HepG2 (cell line): ENCODE measurements around the gene TALDO1. TPM values are rescaled to one million over a fixed set of nuclear protein-coding genes. Genes with fewer than 3 reads are reported as not detected.
A peak's percentile ranks its signal among the peaks of the same experiment; 100 is the strongest.

Experiments used
- AGO1 ChIP-seq: fragments of 200-400 bp; formaldehyde crosslinking; IDR thresholded peaks from 2 replicates; pipeline ENCODE4 v1.6.1; 2017; ENCODE audit warnings: mild to moderate bottlenecking, low read depth, low read length, moderate library complexity; ENCODE audit not compliant: poor library complexity, severe bottlenecking
- ARID4A ChIP-seq: sonication (generic); formaldehyde crosslinking; IDR thresholded peaks from 2 replicates; pipeline ENCODE4 v1.5.0; 2020; ENCODE audit warnings: mild to moderate bottlenecking, missing genetic modification reagents, borderline replicate concordance
- CENPX ChIP-seq: sonication (generic); formaldehyde crosslinking; IDR thresholded peaks from 2 replicates; pipeline ENCODE4 v1.9.0; 2021; ENCODE audit warnings: mild to moderate bottlenecking, missing genetic modification reagents, moderate library complexity
- GFI1 ChIP-seq: sonication (generic); formaldehyde crosslinking; IDR thresholded peaks from 2 replicates; pipeline ENCODE4 v1.5.0; 2020; ENCODE audit warnings: missing genetic modification reagents, mild to moderate bottlenecking, borderline replicate concordance
- HES4 ChIP-seq: sonication (generic); formaldehyde crosslinking; IDR thresholded peaks from 2 replicates; pipeline ENCODE4 v1.9.0; 2021; ENCODE audit warnings: mild to moderate bottlenecking, missing genetic modification reagents, borderline replicate concordance
- HNRNPL ChIP-seq: fragments of 200-400 bp; formaldehyde crosslinking; IDR thresholded peaks from 2 replicates; pipeline ENCODE4 v1.6.1; 2017; ENCODE audit warnings: mild to moderate bottlenecking, low read depth, low read length
- KMT2A ChIP-seq: sonication (generic); formaldehyde crosslinking; IDR thresholded peaks from 2 replicates; pipeline ENCODE4 v1.4.0; 2020; ENCODE audit warnings: missing genetic modification reagents
- PRDM15 ChIP-seq: sonication (generic); formaldehyde crosslinking; IDR thresholded peaks from 2 replicates; pipeline ENCODE4 v1.4.0; 2020; ENCODE audit warnings: missing genetic modification reagents
- SALL1 ChIP-seq: sonication (generic); formaldehyde crosslinking; IDR thresholded peaks from 2 replicates; pipeline ENCODE4 v1.8.0; 2022; ENCODE audit warnings: mild to moderate bottlenecking, missing genetic modification reagents
- SOX5 ChIP-seq: IDR thresholded peaks from 2 replicates; pipeline ENCODE4 v1.6.1; 2016; ENCODE audit warnings: borderline replicate concordance
- ZNF335 ChIP-seq: sonication (generic); formaldehyde crosslinking; IDR thresholded peaks from 2 replicates; pipeline ENCODE4 v1.4.0; 2020; ENCODE audit warnings: missing genetic modification reagents
- ZNF432 ChIP-seq: sonication (generic); formaldehyde crosslinking; IDR thresholded peaks from 2 replicates; pipeline ENCODE4 v1.5.0; 2020; ENCODE audit warnings: missing genetic modification reagents, mild to moderate bottlenecking, borderline replicate concordance
- ZNF652 ChIP-seq: IDR thresholded peaks from 2 replicates; pipeline ENCODE4 v1.6.1; 2016; ENCODE audit warnings: low read depth, borderline replicate concordance
- ZNF747 ChIP-seq: sonication (generic); formaldehyde crosslinking; IDR thresholded peaks from 2 replicates; pipeline ENCODE4 v1.8.1; 2023; ENCODE audit warnings: missing genetic modification reagents, mild to moderate bottlenecking, borderline replicate concordance
- ZSCAN9 ChIP-seq: IDR thresholded peaks from 2 replicates; pipeline ENCODE4 v1.6.1; 2016; ENCODE audit warnings: borderline replicate concordance
- polyA plus RNA-seq, 8 experiments: library from polyadenylated mRNA; depleted of rRNA in 3 of 8; stranded (reverse) in 7 of 8; unstranded in 1 of 8; fragments of >200 nt; fragmentation: Illumina TruSeq in 4 of 8; extraction: Trizol in 4 of 8; gene quantifications; 2 replicates each; pipeline versions ENCODE4 v1.2.1 to v1.2.3, GENCODE V29; 2011 to 2016; ENCODE audit warnings: low read depth in 4 of 8, missing spikeins in 1 of 8, mixed read lengths in 1 of 8; ENCODE audit not compliant: insufficient read depth in 1 of 8
- total RNA-seq, 5 experiments: library from RNA; depleted of rRNA; stranded (reverse); fragments of >200 nt; fragmentation: Illumina TruSeq; extraction: Trizol; gene quantifications; 2 replicates each; pipeline ENCODE4 v1.2.3, GENCODE V29; 2016; ENCODE audit warnings: low read depth in 1 of 5
- TF ChIP-seq, protein P1 (sequence below): IDR thresholded peaks from 2 replicates; pipeline ENCODE4 v1.6.1; 2016; ENCODE audit warnings: missing compliant biosample characterization, missing genetic modification reagents, borderline replicate concordance

The TALDO1 gene
- total and polyA plus RNA-seq, 2 of the 13 experiments (the other 11 are each of a cell fraction or from before 2014, with no cell fraction given), result 107 to 240 TPM

GRCh38 chr11:704781-705645 is 42.3 kb upstream of the TALDO1 start (continued):
- TF ChIP-seq ZNF747 (CRISPR knock-in tag) (peak; percentile 88; the same call in 1 of the 2 replicates), SALL1 (CRISPR knock-in tag) (peak; percentile 82), CENPX (CRISPR knock-in tag) (no peak), ARID4A (CRISPR knock-in tag) (peak; percentile 94), HES4 (peak; percentile 76; the same call in 1 of the 2 replicates), ZSCAN9 (CRISPR knock-in tag) (0 out of 2 replicates have a peak, but pooled peaks have one; percentile 25), SOX5 (CRISPR knock-in tag) (peak; percentile 84), AGO1 (peak; percentile 95), PRDM15 (CRISPR knock-in tag) (peak; percentile 91), HNRNPL (peak; percentile 89), GFI1 (CRISPR knock-in tag) (peak; percentile 49; the same call in 1 of the 2 replicates), KMT2A (peak; percentile 75), ZNF335 (CRISPR knock-in tag) (peak; percentile 96), ZNF432 (CRISPR knock-in tag) (no peak), ZNF652 (no peak)
- TF ChIP-seq, protein P1, sequence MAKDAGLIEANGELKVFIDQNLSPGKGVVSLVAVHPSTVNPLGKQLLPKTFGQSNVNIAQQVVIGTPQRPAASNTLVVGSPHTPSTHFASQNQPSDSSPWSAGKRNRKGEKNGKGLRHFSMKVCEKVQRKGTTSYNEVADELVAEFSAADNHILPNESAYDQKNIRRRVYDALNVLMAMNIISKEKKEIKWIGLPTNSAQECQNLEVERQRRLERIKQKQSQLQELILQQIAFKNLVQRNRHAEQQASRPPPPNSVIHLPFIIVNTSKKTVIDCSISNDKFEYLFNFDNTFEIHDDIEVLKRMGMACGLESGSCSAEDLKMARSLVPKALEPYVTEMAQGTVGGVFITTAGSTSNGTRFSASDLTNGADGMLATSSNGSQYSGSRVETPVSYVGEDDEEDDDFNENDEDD, result peak; percentile 63; the same call in 1 of the 2 replicates
